ENCODE data around the gene COG5. TPM values are rescaled to one million over a fixed set of nuclear protein-coding genes. Genes with fewer than 3 reads are reported as not detected.

Gene COG5
- total RNA-seq, 2 donors from 2014 or later: 39.7 to 45.8 TPM

- no peak for ATAC-seq
- intact Hi-C loops (cut with DNase I, micrococcal nuclease): no loop called here
- no peak for DNase-seq
Observed at GRCh38 chr7:107428642-107429041, 135.1 kb downstream of the COG5 start.

GRCh38 chr7:107427462-107427861 lies 136.3 kb downstream of the COG5 start:
- ATAC-seq: no peak
- intact Hi-C loops (cut with DNase I, micrococcal nuclease): no loop called here
- DNase-seq: no peak

- intact Hi-C loops (cut with DNase I, micrococcal nuclease): no loop called here
- ATAC-seq (no peak), DNase-seq (no peak)
Observed at GRCh38 chr7:107414198-107414597, 149.5 kb downstream of the COG5 start.

- no peak for ATAC-seq
- intact Hi-C loops (cut with DNase I, micrococcal nuclease): no loop called here
- no peak for DNase-seq
Observed at GRCh38 chr7:107408349-107408748, 155.4 kb downstream of the COG5 start.

- DNase-seq: no peak
- ATAC-seq: peak; percentile 94
- intact Hi-C loops (cut with DNase I, micrococcal nuclease): no loop called here
Observed at GRCh38 chr7:107405559-107405958, 158.2 kb downstream of the COG5 start.

GRCh38 chr7:107404740-107405537 lies 158.8 kb downstream of the COG5 start:
- DNase-seq (no peak), ATAC-seq (no peak)
- intact Hi-C loops (cut with DNase I, micrococcal nuclease): no loop called here

GRCh38 chr7:107398161-107398560 lies 165.6 kb downstream of the COG5 start:
- DNase-seq (no peak), ATAC-seq (no peak)
- intact Hi-C loops (cut with DNase I, micrococcal nuclease): no loop called here

- DNase-seq (no peak), ATAC-seq (peak; percentile 72)
- intact Hi-C loops (cut with DNase I, micrococcal nuclease): no loop called here
Observed at GRCh38 chr7:107396990-107397389, 166.7 kb downstream of the COG5 start.

GRCh38 chr7:107396081-107396480 lies 167.6 kb downstream of the COG5 start:
- ATAC-seq: no peak
- intact Hi-C loops (cut with DNase I, micrococcal nuclease): no loop called here
- no peak for DNase-seq

GRCh38 chr7:107394831-107395230 lies 168.9 kb downstream of the COG5 start:
- DNase-seq (no peak), ATAC-seq (no peak)
- intact Hi-C loops (cut with DNase I, micrococcal nuclease): no loop called here

GRCh38 chr7:107394276-107394675 lies 169.4 kb downstream of the COG5 start:
- ATAC-seq: no peak

GRCh38 chr7:107392830-107393229 lies 170.9 kb downstream of the COG5 start:
- ATAC-seq (no peak), DNase-seq (no peak)
- intact Hi-C loops (cut with DNase I, micrococcal nuclease): no loop called here

More at GRCh38 chr7:107394276-107394675, 169.4 kb downstream of the COG5 start:
- DNase-seq: no peak
- intact Hi-C loops (cut with DNase I, micrococcal nuclease): no loop called here

GRCh38 chr7:107390916-107391315 lies 172.8 kb downstream of the COG5 start:
- ATAC-seq (no peak), DNase-seq (no peak)
- intact Hi-C loops (cut with DNase I, micrococcal nuclease): no loop called here

- no peak for DNase-seq
- intact Hi-C loops (cut with DNase I, micrococcal nuclease): no loop called here
- ATAC-seq: no peak
Observed at GRCh38 chr7:107388604-107389003, 175.1 kb downstream of the COG5 start.

GRCh38 chr7:107387573-107388219 lies 176.0 kb downstream of the COG5 start:
- intact Hi-C loops (cut with DNase I, micrococcal nuclease): no loop called here
- no peak for ATAC-seq

GRCh38 chr7:107387128-107387527 lies 176.6 kb downstream of the COG5 start:
- ATAC-seq (no peak), DNase-seq (no peak)
- intact Hi-C loops (cut with DNase I, micrococcal nuclease): no loop called here

More at GRCh38 chr7:107387573-107388219, 176.0 kb downstream of the COG5 start:
- no peak for DNase-seq

GRCh38 chr7:107386548-107387102 lies 177.1 kb downstream of the COG5 start:
- intact Hi-C loops (cut with DNase I, micrococcal nuclease): no loop called here
- ATAC-seq: no peak
- no peak for DNase-seq

- no peak for DNase-seq
- no peak for ATAC-seq
- intact Hi-C loops (cut with DNase I, micrococcal nuclease): no loop called here
Observed at GRCh38 chr7:107384025-107384424, 179.7 kb downstream of the COG5 start.

- DNase-seq: no peak
- ATAC-seq: no peak
- intact Hi-C loops (cut with DNase I, micrococcal nuclease): no loop called here
Observed at GRCh38 chr7:107383203-107383602, 180.5 kb downstream of the COG5 start.

GRCh38 chr7:107381453-107381852 lies 182.3 kb downstream of the COG5 start:
- DNase-seq: no peak
- no peak for ATAC-seq

More at GRCh38 chr7:107381453-107381852, 182.3 kb downstream of the COG5 start:
- intact Hi-C loops (cut with DNase I, micrococcal nuclease): no loop called here
